HG02884 (cell line): ENCODE results near the gene MTO1.
"Not testable (repeated sequence)": the region's sequence is repeated elsewhere in the genome, so short reads cannot be mapped to it uniquely, and the experiment has no call there.

Experiments
- ATAC-seq: cut with Tn5 transposase; IDR thresholded peaks from one replicate; pipeline ENCODE4 v1.9.1; 2021; ENCODE audit warnings: mild to moderate bottlenecking, moderate library complexity; ENCODE audit not compliant: unreplicated experiment

Gene MTO1, protein sequence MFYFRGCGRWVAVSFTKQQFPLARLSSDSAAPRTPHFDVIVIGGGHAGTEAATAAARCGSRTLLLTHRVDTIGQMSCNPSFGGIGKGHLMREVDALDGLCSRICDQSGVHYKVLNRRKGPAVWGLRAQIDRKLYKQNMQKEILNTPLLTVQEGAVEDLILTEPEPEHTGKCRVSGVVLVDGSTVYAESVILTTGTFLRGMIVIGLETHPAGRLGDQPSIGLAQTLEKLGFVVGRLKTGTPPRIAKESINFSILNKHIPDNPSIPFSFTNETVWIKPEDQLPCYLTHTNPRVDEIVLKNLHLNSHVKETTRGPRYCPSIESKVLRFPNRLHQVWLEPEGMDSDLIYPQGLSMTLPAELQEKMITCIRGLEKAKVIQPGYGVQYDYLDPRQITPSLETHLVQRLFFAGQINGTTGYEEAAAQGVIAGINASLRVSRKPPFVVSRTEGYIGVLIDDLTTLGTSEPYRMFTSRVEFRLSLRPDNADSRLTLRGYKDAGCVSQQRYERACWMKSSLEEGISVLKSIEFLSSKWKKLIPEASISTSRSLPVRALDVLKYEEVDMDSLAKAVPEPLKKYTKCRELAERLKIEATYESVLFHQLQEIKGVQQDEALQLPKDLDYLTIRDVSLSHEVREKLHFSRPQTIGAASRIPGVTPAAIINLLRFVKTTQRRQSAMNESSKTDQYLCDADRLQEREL

DNA sequence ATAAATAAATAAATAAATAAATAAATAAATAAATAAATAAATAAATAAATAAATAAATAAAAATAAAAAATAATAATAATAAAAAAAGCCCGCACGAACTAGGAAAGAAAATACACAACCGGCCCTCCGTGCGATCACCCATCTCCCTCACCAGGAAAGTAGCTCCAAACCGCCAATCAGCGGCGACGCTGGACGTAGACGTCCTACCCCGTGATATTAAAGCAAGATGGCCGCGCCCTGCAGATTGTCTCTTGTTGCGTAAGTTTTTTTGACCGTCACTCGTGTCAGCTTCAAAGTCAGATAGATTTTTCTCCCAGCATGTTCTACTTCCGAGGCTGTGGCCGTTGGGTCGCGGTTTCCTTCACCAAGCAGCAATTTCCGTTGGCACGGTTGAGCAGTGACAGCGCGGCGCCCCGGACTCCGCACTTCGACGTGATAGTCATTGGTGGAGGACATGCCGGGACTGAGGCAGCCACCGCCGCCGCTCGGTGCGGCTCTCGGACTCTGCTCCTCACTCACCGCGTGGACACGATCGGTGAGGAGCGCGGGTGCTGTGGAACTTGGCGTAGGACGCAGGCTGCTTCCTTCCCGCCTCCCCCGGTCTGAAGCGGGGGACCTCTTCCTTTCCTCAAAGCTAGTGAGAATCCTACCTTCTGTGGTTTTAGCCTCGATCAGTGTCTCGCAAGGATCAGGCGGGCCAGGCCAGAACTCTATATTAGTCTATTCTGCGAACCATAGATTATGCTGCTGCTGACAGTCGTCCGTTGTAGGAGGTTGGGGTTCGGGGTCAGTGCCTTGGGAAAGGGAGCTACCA, at the start of gene MTO1:
TSS of gene MTO1 (plus strand) at position 201 of the 814 bp plus-strand sequence. CDS start at position 319, 118 bp downstream.
- peak; percentile 95 for ATAC-seq

DNA sequence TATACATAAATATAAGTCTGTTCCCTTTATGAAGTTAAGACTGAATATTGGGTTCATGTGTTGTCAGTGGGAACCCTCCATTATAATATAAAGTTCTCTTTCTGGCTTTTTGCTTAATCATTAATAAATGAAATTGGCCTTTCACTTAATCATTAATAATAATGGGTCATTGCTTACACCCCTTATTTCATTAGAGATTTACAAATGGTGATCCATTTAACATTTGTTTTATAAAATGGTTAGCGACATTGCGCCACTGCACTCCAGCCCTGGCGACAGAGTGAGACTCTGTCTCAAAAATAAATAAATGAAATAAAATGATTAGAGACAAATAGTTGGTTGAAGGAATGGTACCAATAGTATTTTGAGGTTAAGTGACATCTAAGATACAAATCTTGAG, 48.4 kb upstream of the MTO1 start:
- ATAC-seq = no peak

DNA sequence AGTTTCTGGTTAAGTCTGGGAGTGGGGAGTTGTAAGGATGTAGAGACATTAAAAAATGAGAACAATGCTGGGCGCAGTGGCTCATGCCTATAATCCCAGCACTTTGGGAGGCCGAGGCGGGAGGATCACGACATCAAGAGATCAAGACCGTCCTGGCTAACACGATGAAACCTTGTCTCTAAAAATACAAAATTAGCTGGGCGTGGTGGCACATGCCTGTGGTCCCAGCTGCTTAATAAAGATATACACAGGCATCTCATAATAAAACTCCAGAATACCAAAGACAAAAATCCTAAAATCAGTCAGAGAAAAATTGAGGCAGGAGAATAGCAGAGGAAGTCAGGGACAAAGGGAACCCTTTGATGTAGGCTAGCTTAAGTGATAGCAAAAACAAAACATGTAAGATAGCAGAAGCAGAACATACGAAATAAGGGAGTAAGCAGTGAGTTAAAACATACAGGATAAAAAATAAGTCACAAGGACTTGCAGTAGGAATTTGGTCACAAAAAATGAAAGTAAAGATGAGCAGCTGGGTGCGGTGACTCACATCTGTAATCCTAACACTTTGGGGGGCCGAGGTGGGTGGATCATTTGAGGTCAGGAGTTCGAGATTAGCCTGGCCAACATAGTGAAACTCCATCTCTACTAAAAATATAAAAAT, 43.3 kb upstream of the MTO1 start:
- no peak for ATAC-seq

DNA sequence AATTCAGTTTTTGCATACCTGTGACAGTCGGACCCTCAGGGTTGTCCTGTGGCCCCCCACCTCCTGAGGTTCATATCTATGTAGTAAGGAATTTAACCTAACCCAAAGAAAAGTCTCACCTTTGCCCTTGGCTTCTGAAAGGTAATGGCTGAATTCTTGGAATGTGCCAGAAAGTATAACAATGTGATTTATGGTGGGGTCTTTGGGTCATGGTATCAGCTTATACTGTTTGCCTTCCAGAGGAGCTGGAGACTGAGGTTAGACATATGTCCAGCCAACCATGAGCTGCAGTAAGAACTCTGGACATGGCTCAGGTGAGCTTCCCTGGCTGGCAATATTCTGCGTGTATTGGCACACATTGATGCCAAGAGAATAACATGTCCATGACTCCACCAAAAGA, 40.0 kb upstream of the MTO1 start:
- no peak for ATAC-seq

DNA sequence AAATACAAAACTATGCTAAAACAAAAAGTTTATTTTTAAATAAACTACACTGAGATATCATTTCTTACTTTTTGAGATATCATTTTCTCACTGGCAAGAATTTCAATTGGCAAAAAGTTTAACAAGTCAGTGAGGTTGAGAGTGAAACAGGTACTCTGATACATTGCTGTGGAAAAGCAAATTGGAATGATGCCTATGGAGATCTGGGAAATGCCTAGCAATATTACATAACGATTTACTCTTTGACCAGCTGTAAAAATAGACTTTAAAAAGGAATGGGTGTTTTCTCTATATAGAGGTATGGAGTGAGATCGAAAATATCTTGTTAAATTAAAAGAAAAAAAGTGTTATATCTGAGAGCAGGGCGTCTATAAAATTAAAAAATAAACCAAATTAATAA, 26.3 kb upstream of the MTO1 start:
- ATAC-seq = no peak

DNA sequence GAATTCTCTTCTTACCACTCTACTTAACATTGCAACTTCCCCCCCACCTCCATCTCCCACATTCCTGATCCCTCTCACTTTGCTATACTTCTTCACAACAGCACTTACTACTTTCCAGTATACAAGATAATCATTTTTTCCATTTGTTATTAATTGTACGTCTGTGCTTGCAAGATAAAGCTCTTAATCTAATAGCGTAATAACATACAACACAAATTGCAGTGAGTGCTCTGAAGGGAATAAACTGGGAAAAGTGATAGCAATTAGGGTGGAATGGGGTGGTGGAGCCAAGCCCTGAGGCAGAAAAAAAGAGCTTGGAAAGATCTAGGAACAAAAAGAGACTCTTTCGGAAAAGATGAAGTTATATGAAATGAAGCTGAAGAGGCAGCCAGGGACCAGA, 18.0 kb upstream of the MTO1 start:
- no peak for ATAC-seq

DNA sequence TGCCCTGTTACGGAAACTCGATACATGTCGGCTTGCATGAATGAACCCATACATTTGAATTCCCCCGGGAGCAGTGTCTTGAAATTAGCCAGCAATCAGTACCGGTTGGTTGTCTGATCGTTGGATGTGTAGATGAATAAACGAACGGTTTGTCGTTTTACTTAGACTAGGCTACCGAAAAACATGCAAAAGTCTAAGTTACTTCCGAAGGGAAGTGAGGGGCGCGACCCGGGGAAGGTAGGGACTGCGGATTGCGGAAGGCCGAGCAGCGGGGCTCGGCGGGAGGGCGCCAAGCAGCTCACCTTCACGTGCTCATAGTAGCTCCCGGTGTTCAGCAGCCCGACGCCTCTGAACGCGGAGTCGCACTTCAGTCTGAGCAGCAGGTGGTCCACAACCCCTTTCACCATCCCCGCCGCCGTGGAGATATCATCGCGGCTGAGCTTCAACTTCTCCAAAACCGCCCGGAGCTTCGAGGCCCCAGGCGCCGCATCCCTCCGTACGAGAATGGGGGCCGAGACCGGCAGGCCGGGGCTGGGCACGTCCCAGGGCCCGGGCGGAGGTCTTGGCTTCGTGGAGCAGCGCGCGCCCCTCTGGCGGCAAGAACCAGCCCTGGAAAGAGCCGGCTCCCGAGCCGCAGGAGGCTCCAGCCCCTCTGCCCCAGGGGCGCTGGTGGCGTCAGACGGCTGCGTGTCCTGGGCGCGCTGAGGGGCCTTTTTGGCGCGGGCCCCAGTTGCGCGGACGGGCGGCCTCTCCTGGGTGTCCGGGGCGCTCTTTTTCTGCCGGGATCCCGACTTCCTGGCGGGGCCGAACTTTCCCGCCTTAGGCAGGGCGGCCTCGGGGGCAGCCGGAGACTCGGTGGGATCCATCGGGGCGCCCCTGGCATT, 10.1 kb upstream of the MTO1 start:
- peak; percentile 46 for ATAC-seq

DNA sequence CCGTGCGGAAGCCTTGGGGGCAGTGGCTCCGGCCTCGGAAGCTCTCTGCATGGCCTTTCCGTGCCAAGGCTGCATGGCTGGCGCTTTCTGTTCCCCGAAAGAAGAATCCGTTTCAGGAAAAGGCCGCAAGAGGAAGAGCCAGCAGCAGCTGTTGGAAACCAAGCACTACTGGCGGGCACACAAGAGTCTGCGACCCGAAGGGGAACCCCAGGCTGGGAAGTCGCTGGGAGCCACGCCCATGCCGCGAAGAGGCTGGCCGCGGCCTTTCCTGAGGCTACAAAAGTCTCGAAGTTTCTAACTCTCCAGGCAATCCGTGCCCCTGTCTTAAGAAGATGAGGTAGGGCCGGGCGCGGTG, 9.5 kb upstream of the MTO1 start, which contains the start of gene CGAS:
TSS of gene CGAS (minus strand) at position 191 of the 355 bp plus-strand sequence. CDS start at position 75, 116 bp downstream.
- ATAC-seq = peak; percentile 63

DNA sequence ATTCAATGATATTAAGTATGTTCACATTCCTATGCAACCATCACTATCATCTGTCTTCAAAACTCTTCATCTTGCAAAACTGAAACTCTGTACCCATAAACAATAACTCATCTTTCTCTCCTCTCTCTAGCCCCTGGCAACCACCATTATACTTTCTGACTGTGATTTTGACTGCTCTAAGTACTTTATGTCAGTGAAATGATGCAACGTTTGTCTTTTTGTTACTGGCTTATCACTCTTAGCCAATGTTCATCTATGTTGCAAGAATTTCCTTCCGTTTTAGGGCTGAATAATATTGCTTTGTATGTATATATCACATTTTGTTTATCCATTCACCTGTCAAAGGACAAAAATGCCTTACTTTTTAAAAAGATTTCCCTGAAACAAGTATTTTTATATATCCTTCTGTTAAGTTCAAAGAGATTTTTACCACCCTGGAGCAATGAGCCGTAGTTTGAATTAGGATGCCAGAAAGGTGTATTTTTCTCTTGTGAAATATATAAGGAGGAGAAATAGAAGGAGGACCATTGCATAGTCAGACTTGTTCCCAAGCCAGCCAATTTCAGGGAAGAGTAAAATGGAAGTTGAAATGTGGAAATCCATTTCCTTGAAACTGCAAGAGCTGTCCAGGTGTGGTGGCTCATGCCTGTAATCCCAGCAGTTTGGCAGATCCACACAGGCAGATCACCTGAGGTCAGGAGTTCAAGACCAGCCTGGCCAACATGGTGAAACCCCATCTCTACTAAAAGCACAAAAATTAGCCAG, 5.5 kb upstream of the MTO1 start:
- no peak for ATAC-seq

DNA sequence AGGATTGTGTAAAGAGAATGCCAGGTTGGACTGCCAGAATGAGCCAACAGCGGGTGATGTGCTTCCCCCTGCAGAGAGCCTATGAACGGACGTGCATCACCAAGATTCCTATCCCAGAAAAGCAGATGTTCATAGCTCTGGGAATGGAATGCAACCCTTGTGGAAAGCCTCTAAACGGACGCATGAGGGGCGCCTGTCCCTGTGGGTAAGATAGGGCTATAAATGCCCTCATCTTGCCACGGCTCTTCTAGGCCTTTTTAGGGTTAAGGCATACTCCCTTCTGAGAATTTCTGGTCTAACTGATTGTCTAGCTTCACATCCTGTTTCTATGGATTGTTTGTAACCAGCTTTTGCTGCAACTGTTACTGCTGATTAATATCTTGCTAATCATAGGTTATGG, 2.1 kb upstream of the MTO1 start:
- not testable (repeated sequence) for ATAC-seq

DNA sequence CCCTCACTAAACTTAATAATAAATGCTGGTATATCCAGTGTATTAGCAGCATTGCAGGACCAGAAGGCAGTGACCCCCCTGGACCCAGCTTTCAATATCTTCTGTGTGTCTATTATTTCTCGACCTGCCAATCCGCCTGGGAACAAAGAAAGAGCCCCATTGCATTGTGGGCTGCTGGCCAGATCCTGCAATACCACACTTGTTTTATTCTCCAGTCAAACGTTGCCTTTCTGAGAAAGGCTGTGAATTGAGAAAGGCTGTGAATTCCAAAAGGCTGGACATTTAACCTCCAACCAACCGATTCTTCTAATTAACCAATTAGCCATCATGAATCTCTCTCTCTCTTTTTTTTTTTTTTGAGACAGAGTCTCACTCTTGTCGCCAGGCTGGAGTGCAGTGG, 1.5 kb upstream of the MTO1 start:
- no peak for ATAC-seq

DNA sequence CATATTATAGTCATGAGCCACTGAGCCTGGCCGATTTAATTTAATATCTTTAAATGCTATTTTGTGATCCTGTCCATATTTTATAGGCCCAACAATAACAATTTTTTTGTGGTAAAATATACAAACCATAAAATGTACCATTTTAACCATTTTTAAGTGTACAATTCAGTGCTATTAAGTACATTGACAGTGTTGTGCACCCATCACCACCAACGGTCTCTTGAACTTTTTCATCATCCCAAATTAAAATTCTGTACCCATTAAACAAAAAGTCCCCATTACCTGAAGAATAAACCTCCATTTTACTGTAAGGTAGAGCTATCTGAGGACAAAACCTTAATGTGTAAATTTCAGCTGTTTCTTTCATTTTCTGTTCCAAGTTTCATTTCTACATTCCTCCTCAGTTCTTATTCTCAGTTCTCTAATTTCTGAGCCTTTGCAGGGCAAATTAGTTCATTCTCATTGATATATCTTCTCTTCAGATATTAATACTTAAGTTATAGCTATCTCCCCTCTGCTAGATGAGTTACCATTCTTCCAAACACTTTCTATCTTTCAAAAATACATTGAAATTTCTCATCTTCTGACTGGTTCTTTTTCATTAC, 10.3 kb downstream of the MTO1 start:
- peak; percentile 96 for ATAC-seq

DNA sequence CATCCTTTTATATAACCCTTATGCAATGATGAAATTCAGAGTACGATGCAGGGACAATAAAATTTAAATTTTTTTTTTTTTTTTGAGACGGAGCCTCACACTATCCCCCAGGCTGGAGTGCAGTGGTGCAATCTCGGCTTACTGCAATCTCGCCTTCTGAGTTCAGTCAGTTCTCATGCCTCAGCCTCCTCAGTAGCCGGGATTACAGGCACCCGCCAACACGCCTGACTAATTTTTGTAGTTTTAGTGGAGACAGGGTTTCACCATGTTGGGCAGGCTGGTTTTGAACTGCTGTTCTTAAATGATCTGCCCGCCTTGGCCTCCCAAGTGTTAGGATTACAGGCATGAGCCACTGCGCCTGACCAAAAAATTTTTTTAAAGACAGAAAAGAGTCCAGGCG, 15.2 kb downstream of the MTO1 start:
- no peak for ATAC-seq

DNA sequence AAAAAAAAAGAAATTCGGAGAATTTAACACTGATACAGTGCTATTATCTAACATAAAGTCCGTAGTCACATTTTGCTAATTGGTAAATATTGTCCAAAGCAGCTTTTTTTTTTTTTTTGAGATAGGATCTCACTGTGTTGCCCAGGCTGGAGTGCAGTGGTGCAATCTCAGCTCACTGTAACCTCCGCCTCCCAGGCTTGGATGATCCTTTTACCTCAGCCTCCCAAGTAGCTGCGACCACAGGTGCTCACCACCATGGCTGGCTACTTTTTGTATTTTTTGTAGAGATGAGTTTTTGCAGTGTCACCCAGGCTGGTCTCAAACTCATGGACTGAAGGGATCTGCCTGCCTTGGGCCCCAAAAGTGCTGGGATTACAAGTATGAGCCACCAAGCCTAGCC, 15.9 kb downstream of the MTO1 start:
- no peak for ATAC-seq

DNA sequence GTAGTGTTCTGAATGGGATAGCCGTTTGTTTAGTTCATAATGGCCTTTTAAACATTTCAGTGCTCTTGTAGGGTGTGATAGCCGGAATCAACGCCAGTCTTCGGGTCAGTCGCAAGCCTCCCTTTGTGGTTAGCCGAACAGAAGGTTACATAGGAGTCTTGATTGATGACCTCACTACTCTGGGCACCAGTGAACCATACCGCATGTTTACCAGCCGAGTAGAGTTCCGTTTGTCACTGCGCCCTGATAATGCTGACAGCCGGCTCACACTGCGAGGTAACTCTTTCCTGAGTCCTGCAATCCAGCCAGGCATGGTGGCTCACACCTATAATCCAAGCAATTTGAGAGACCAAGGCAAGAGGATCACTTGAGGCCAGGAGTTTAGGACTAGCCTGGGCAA, 20.4 kb downstream of the MTO1 start:
- no peak for ATAC-seq

DNA sequence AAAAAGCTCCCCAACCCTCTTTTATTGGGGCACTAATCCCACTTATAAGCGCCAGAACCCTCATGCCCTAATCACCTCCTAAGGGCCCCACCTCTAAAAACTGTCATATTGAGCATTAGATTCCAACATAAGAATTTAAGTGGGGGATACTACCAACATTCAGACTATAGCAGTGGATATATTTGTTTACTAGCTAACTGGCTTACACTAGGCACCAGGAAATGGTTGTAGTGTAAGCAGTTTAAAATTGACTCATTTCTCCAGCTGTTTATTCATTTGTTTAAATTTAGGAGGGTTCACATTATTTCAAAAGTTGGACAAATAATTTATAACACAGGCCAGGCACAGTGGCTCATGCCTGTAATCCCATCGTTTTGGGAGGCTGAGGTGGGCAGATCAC, 22.9 kb downstream of the MTO1 start:
- ATAC-seq = no peak

DNA sequence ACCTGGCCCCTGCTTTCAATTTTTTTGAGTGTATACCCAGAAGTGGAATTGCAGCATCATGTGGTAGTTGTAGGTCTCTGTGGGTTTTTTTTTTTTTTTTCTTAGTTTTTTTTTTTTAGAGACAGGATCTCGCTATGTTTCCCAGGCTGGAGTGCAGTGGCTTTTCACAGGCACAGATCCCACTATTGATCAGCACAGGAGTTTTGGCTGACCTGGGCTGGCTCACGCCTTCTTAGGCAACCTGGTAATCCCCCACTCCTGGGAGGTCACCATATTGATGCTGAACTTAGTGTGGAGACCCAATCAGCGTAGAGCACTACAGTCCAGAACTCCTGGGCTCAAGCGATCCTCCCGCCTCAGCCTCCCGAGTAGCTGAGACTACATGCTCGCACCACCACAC, 25.9 kb downstream of the MTO1 start:
- no peak for ATAC-seq

DNA sequence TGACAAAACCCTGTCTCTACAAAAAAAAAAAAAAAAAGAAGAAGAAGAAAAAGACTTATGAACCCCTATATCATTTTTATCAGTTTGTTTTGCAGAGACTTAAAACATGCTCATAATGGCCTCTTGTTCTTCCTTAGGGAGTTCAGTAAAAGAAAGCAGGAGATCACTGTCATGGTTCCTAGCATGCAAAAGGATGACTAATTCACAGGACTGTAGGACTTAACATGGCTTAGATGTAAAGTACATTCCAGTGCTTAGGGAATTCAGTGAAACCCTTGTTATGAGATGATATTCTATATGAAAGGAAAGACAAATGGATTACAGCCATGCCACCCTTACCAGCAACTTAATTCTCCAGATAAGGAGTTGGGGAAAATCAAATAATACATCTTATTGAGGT, 29.8 kb downstream of the MTO1 start:
- no peak for ATAC-seq

DNA sequence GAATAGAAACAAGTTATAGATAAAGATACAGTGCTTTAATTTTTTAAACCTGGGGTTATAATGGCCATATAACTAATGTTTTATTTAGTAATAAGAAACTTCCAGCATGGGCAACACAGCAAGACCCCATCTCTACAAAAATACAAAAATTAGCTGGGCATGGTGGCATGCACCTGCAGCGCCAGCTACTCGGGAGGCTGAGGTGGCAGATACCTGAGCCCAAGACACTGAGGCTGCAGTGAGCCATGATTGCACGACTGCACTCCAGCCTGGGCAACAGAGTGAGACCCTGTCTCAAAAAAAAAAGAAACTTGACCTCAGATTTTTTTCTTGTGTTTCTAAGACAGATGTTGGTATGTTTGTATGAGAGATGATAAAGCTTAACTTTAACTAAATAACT, 36.4 kb downstream of the MTO1 start:
- no peak for ATAC-seq
